HL-60/S4 treated with retinoic acid at 250 ng/mL for 4 days and 3 days (cell line): ENCODE measurements around the gene IRS1.

Experiments used
- in situ Hi-C: fragments of 300-500 bp; cut with MboI; formaldehyde crosslinking; loops from 2 replicates; pipeline ENCODE4 v1.7.0; 2022; ENCODE audit warnings: low sequenced_read_pairs

The IRS1 gene

DNA sequence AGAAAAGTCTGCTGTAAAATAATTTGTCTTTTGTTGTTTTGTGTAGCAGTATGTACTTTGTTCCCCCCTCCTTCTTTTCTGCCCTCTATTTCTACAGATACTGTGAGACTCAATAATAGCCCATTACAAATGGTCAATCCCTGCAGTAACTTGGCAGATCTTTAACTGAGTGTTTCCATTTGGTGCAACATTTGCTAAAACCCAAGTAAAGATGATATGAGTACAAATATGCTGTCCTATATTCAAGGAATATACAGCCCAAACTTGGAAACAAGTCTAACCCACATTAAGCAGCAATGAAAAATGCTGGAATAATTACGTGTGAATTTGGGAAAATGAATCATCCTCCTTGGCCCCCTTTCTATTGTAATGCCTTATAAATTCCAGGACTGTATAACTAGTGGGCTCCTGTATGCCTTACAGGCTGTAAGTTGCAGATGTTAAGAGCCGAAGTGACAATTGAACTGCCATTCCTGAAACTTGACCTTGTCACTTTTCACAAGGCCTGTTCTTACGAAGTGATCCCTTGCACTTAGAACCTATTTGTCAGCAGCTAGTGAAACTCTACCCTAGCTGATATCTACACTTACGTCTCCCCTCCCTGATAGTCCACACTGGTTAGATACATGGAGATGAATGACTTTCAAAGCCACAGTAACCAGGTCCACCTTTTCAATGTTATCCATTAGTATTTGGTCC, 104.9 kb downstream of the IRS1 start:
- in situ Hi-C loops: no loop called here

DNA sequence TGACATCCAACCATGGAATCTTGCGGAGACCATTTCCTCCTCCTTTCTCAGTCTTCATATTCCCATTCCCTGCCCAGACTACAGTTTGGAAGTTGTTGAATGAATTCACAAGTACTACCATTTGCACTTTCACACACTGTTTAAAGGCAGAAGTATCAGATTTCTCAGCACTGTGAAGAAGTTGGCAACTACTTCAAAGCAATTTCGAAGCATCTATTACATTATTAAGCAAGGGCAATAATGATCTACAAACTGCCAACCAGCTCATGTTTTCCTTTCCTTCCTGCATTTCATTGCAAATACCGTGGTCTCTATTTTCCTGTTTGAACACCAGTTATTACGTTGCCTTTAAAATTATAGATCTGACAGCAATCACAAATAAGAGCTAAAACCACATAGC, 105.5 kb downstream of the IRS1 start:
- in situ Hi-C loops: no loop called here

- in situ Hi-C loops: no loop called here
Observed at GRCh38 chr2:226693521-226693920, 106.1 kb downstream of the IRS1 start.

DNA sequence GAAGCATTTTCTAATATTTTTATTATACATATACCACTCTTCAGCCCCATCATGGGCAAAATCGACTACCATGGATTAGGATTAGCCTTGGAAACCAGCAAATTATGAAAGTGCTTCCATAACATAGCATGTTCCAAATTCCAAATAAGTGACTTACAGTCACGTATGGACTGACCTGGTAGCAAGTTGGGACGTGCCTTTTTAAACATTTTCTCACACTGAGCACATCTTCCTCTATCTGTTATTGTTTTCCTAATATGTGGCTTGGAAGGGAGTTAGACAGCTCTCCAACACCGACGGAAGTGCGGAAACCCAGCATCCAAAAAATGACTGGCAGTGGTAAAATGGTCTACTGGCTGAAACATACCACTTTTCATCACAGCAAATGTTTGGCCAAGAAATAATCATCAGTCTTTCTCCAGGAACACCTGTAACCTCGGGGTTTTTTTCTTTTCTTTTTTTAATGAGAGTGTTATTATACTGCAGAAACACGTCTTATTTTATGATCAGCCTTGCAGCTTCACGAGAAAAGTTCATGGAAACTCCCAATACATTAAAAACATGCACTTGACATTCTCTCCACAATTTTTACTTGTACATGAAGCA, 107.0 kb downstream of the IRS1 start:
- in situ Hi-C loops: no loop called here

- in situ Hi-C loops: no loop called here
Observed at GRCh38 chr2:226691255-226691654, 108.4 kb downstream of the IRS1 start.

GRCh38 chr2:226690461-226691024, 109.1 kb downstream of the IRS1 start:
- in situ Hi-C loops: no loop called here

DNA sequence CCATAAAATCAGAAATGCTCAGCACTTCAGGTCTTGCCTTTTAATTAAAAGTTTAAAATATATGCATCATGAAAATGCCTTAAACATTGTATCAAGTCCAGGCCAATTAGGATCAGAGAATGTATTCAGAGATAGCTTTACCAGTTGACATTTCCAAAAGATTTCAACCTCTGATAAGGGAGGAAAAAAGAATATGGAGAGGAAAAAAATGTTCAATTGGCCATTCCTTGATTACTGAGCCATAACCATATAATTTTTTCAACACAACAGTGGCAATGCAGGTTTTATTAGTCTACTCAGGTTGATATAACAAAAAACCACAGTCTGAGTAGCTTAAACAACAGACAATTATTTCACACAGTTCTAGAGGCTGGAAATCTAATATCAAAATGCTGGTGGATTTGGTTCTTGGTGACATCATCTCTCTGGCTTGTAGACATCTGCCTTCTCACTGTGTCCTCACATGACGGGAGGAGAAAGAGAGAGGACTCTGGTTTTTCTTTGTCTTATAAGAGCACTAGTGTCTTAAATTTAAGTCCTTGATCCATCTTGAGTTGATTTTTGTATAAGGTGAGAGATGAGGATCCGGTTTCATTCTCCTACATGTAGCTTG, 111.9 kb downstream of the IRS1 start:
- in situ Hi-C loops: no loop called here

- in situ Hi-C loops: no loop called here
Observed at GRCh38 chr2:226684563-226684959, 115.1 kb downstream of the IRS1 start.

DNA sequence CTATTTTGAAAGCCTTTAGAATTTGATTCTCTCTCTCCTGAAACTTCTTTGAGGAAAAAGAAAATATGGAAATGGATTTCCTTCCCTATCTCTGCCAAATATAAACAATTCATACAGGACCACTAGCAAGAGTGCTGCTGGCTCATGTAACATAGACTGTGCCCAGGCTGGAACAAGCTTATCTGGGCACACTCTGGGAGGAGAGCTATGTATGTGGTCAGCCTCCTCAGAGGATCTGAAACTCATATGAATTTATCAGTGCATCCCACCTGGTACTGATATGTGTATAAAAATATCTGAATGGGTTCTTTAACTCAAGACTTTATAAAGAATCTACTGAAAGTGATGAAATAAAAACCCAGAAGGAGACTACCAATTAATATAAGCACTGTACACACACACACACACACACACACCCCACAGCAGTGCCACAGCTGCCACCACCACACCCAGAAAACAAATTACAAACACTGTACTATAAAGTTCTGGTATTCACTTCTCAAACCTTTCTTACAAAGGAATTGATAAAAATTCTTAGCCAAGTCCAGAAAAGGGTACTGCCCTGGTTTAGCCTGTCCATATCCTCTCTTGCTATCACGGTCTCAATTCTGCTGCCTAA, 115.6 kb downstream of the IRS1 start:
- in situ Hi-C loops: no loop called here

DNA sequence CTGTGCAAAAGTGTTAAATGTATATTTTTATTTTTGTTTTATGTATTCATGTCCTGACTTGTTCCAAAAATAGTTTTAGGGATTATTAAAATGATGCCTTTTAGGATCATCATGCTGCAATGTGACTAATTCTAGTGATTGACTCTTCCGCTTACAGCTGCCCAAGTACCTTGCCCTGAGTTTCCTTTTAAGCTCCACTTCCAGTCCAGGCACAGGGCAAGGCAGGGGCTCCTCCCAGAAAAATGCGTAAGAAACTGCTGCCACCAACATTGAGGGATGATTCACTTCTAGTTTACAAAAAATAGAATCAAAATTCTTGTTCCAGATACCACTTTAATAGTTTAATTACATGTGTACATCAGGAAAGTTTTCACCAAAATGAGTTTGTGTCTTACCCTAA, 116.4 kb downstream of the IRS1 start:
- in situ Hi-C loops: no loop called here
